B cell (primary cell): ENCODE measurements around the gene CD86. TPM values are rescaled to one million over a fixed set of nuclear protein-coding genes. Genes with fewer than 3 reads are reported as not detected.

ENCODE experiments used
- ATAC-seq: fragments of 200-7000 bp; cut with Tn5 transposase; one replicate; pipeline ENCODE4 v1.10.0; 2021; ENCODE audit warnings: low read depth, mild to moderate bottlenecking, moderate number of reproducible peaks, moderate library complexity
- CTCF ChIA-PET: fragments of 350-600 bp; sonication (Branson Sonifier 250); formaldehyde crosslinking; loops from one replicate; lab custom pipeline; 2021; ENCODE audit warnings: antibody characterized with exemption, inconsistent platforms; lab: Charles Lee
- POLR2A ChIA-PET: fragments of 350-600 bp; sonication (Branson Sonifier 250); formaldehyde crosslinking; loops from one replicate; lab custom pipeline; 2021; ENCODE audit warnings: antibody characterized with exemption; lab: Charles Lee
- DNase-seq: peaks from one replicate; pipeline ENCODE4 v3.0.0; 2013
- H2AFZ ChIP-seq: 2 replicates; pipeline ENCODE4 v1.6.1; 2012; ENCODE audit warnings: mild to moderate bottlenecking, low read depth, low read length; ENCODE audit not compliant: insufficient read depth, poor library complexity, severe bottlenecking
- H3K27ac ChIP-seq, 2 donors: 1 replicate in 1 of 2; 2 replicates in 1 of 2; pipeline ENCODE4 v1.5.1; 2012 to 2013; ENCODE audit warnings: low read length in 2 of 2, mild to moderate bottlenecking in 2 of 2, moderate library complexity in 1 of 2
- H3K27me3 ChIP-seq, 4 experiments: fragments of 200-600 bp in 1 of 4; sonication (generic) in 1 of 4; replicated peaks in 1 of 4; 1 replicate in 2 of 4; 2 replicates in 2 of 4; pipeline versions ENCODE4 v1.6.1 to v1.7.0; 2013 to 2016; ENCODE audit warnings: low read length in 3 of 4, mild to moderate bottlenecking in 2 of 4, mixed read lengths in 1 of 4, moderate library complexity in 1 of 4; ENCODE audit not compliant: insufficient read depth in 4 of 4, control insufficient read depth in 3 of 4; ENCODE audit errors: control extremely low read depth in 1 of 4
- H3K36me3 ChIP-seq, 2 experiments: replicated peaks in 1 of 2; 1 replicate in 1 of 2; 2 replicates in 1 of 2; pipeline versions ENCODE4 v1.6.1 to v1.7.1; 2013; ENCODE audit warnings: low read length in 1 of 2; ENCODE audit not compliant: insufficient read depth in 2 of 2, control insufficient read depth in 1 of 2; ENCODE audit errors: control extremely low read depth in 1 of 2, extremely low read depth in 1 of 2
- H3K4me1 ChIP-seq, 2 donors: fragments of 200-600 bp in 1 of 2; sonication (generic) in 1 of 2; 1 replicate in 1 of 2; 2 replicates in 1 of 2; pipeline versions ENCODE4 v1.5.1 to v1.6.1; 2013 to 2017; ENCODE audit warnings: low read length in 2 of 2; ENCODE audit not compliant: control insufficient read depth in 2 of 2, insufficient read depth in 2 of 2
- H3K4me2 ChIP-seq: replicated peaks from 2 replicates; pipeline ENCODE3; 2012; ENCODE audit warnings: mild to moderate bottlenecking, low read depth, low read length; ENCODE audit not compliant: poor library complexity, severe bottlenecking
- H3K4me3 ChIP-seq, 5 experiments: fragments of 200-600 bp in 1 of 5; sonication (generic) in 1 of 5; 1 replicate in 3 of 5; 2 replicates in 2 of 5; pipeline versions ENCODE4 v1.5.1 to v1.7.0; 2011 to 2016; ENCODE audit warnings: low read length in 4 of 5, mild to moderate bottlenecking in 4 of 5, low read depth in 2 of 5, control low read depth in 1 of 5, moderate library complexity in 1 of 5; ENCODE audit not compliant: insufficient read depth in 1 of 5; ENCODE audit errors: control extremely low read depth in 1 of 5, extremely low read depth in 1 of 5
- H3K79me2 ChIP-seq: fragments of 200-600 bp; sonication (generic); one replicate; pipeline ENCODE4 v1.6.0; 2016; ENCODE audit warnings: low read length; ENCODE audit not compliant: control insufficient read depth, insufficient read depth
- H3K9ac ChIP-seq: fragments of 200-600 bp; sonication (generic); 2 replicates; pipeline ENCODE4 v1.6.1; 2017; ENCODE audit warnings: mild to moderate bottlenecking, low read length, moderate library complexity
- H3K9me3 ChIP-seq, 3 donors: one replicate each; pipeline versions ENCODE4 v1.6.1 to v1.7.1; 2013; ENCODE audit warnings: low read length in 2 of 3; ENCODE audit not compliant: control insufficient read depth in 2 of 3, insufficient read depth in 1 of 3; ENCODE audit errors: control extremely low read depth in 1 of 3
- H4K20me1 ChIP-seq: 2 replicates; pipeline ENCODE4 v1.6.0; 2012; ENCODE audit warnings: mild to moderate bottlenecking, low read length; ENCODE audit not compliant: insufficient read depth, control insufficient read depth, poor library complexity, severe bottlenecking
- H3K27ac Mint-ChIP-seq: one replicate; pipeline ENCODE4 v1.8.0; 2021; ENCODE audit warnings: mixed read lengths
- H3K27me3 Mint-ChIP-seq: one replicate; pipeline ENCODE4 v1.8.0; 2021; ENCODE audit warnings: mixed read lengths
- H3K4me1 Mint-ChIP-seq: one replicate; pipeline ENCODE4 v1.8.0; 2021; ENCODE audit warnings: mixed read lengths
- H3K4me3 Mint-ChIP-seq: one replicate; pipeline ENCODE4 v1.8.0; 2021; ENCODE audit warnings: mixed read lengths
- H3K9me3 Mint-ChIP-seq: one replicate; pipeline ENCODE4 v1.8.0; 2022; ENCODE audit warnings: mixed read lengths; ENCODE audit not compliant: insufficient read depth
- EZH2 ChIP-seq: IDR thresholded peaks from 2 replicates; pipeline ENCODE4 v1.6.1; 2012; ENCODE audit warnings: borderline replicate concordance, low read depth, mild to moderate bottlenecking, moderate library complexity, low read length; ENCODE audit not compliant: insufficient read depth, poor library complexity, severe bottlenecking
- WGBS: methylation state at CpG from one replicate; pipeline ENCODE4 v1.1.5; 2013; ENCODE audit warnings: missing lambda C conversion rate; ENCODE audit not compliant: insufficient coverage; 5-methylcytosine and 5-hydroxymethylcytosine counted together
- intact Hi-C: fragments of 100-400 bp; cut with micrococcal nuclease; formaldehyde crosslinking; loops from one replicate; pipeline ENCODE4 v1.10.0; 2022
- polyA plus RNA-seq: library from polyadenylated mRNA; depleted of rRNA; stranded (reverse); fragments of >200 nt; gene quantifications from 2 replicates; pipeline ENCODE4 v1.2.3, GENCODE V29; 2012
- total RNA-seq, 2 donors: library from RNA; stranded (reverse); fragments of 120-200 nt in 1 of 2; gene quantifications; 1 replicate in 1 of 2; 2 replicates in 1 of 2; pipeline versions ENCODE4 v1.2.3 to v1.2.4, GENCODE V29; 2013 to 2022
- TF ChIP-seq, protein P1 (sequence below): fragments of 200-600 bp; IDR thresholded peaks from one replicate; pipeline ENCODE4 v1.8.0; 2022; ENCODE audit warnings: antibody characterized with exemption, mild to moderate bottlenecking

Gene CD86
- total and polyA plus RNA-seq, 2 donors (not counting 1 experiment from before 2014, with no cell fraction given) = 31.5 to 38.2 TPM

DNA sequence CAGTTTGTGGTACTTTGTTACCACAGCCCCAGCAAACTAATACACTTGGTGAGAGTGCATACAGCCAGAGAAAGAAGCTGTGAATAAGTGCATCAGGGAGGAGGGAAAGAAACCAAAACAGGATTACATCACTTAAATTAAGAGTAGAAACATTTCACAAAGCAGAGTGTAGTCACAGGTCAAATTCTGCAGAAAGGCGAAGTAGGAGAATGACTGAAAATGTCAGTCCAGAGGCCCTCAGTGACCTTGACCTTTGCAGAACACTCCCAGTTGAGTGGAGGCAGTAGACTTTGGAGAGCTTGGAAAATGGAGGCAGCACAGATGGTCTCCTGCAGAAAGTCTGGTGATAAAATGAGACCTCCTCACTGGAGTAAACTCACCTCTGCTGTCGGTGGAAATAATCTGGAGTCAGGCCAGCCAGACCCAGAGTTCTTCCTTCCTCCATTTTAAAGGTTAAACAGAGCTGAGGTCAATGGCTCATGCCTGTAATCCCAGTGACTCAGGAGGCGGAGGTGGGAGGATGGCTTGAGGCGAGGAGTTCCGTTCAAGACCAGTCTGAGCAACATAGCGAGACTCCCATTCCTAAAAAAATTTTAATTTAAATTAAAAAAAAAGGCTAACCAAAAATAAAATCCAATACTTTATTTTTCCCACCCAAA, 5.0 kb downstream of the CD86 start:
- H3K4me2 ChIP-seq = no peak overlapping the region
- no peak overlapping the region for H2AFZ ChIP-seq
- intact Hi-C loops = loop anchor here (2.0 kb wide), 1 partner anchor 17 kb away; no protein-coding TSS in a partner anchor
- Mint-ChIP-seq H3K27me3 (no peaks in the 10 kb centered on the region), H3K4me1 (peaks cover 20% of the 10 kb centered on the region), H3K27ac (no peak overlapping the region), H3K4me3 (no peak overlapping the region), H3K9me3 (no peaks in the 10 kb centered on the region)
- no peaks in the 10 kb centered on the region for H3K9me3 ChIP-seq
- DNase-seq = no peak
- no peak overlapping the region for H3K4me3 ChIP-seq
- no peaks in the 10 kb centered on the region for H3K36me3 ChIP-seq
- POLR2A ChIA-PET = no interaction called here
- CTCF ChIA-PET = no interaction called here
- no peak overlapping the region for H3K9ac ChIP-seq
- no peak for ATAC-seq
- H4K20me1 ChIP-seq = no peaks in the 10 kb centered on the region
- H3K27ac ChIP-seq = no peak overlapping the region
- peaks cover 29% of the 10 kb centered on the region for H3K79me2 ChIP-seq
- no peaks in the 10 kb centered on the region for H3K27me3 ChIP-seq
- WGBS = 80% methylated on average over 2 of the region's 6 CpGs
- H3K4me1 ChIP-seq = peaks cover 16 to 19% of the 10 kb centered on the region in 2 donors
- no peak for TF ChIP-seq EZH2
- TF ChIP-seq, protein P1, sequence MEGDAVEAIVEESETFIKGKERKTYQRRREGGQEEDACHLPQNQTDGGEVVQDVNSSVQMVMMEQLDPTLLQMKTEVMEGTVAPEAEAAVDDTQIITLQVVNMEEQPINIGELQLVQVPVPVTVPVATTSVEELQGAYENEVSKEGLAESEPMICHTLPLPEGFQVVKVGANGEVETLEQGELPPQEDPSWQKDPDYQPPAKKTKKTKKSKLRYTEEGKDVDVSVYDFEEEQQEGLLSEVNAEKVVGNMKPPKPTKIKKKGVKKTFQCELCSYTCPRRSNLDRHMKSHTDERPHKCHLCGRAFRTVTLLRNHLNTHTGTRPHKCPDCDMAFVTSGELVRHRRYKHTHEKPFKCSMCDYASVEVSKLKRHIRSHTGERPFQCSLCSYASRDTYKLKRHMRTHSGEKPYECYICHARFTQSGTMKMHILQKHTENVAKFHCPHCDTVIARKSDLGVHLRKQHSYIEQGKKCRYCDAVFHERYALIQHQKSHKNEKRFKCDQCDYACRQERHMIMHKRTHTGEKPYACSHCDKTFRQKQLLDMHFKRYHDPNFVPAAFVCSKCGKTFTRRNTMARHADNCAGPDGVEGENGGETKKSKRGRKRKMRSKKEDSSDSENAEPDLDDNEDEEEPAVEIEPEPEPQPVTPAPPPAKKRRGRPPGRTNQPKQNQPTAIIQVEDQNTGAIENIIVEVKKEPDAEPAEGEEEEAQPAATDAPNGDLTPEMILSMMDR = no peak

DNA sequence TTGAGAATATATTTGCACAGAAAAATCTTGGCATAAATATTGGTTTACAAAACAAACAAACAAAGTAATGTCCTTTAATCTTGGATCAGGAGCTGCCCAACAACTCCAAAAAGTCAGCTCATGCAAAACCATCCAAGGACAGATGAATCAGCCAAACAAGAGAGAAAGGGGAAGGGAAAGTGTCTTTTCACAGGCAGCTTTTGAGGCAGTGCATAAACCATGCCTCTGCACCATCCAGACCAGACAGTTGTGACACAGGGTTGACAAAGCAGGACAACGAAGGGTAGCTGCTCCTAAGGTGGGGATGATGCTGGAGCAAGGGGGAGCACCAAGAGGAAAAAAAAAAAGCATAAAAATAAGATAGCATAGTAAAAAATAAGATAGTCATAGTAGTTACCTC, 8.7 kb downstream of the CD86 start:
- TF ChIP-seq, protein P1 = no peak
- TF ChIP-seq EZH2 = no peak
- Histone ChIP-seq H3K4me2 (no peak overlapping the region), H3K27ac (no peak overlapping the region), H3K4me1 (peaks cover 32 to 36% of the 10 kb centered on the region in 2 donors), H4K20me1 (no peaks in the 10 kb centered on the region), H3K36me3 (no peaks in the 10 kb centered on the region), H3K4me3 (no peak overlapping the region), H2AFZ (no peak overlapping the region), H3K79me2 (peaks cover 16% of the 10 kb centered on the region), H3K9me3 (no peaks in the 10 kb centered on the region), H3K27me3 (no peaks in the 10 kb centered on the region), H3K9ac (no peak overlapping the region)
- Mint-ChIP-seq H3K9me3 (no peaks in the 10 kb centered on the region), H3K4me3 (no peak overlapping the region), H3K27me3 (no peaks in the 10 kb centered on the region), H3K27ac (no peak overlapping the region), H3K4me1 (peaks cover 37% of the 10 kb centered on the region)
- ChIA-PET CTCF (interaction anchor here (1.1 to 2.5 kb wide), 2 partner anchors 37 to 195 kb away, joined by 4 to 8 read pairs; no protein-coding TSS in a partner anchor), POLR2A (interaction anchor here (0.9 to 1.4 kb wide), 2 partner anchors 9 to 13 kb away, joined by 4 to 6 read pairs; partner anchors contain the start of gene CD86)
- no CpG with 5 or more reads among the region's 1 CpG for WGBS
- ATAC-seq = peak; percentile 42
- intact Hi-C loops = loop anchor here (1.0 kb wide), 1 partner anchor 9 kb away; the partner anchor contains the start of gene CD86
- peak; percentile 32 for DNase-seq
